Esophagus (tissue), 2 donors: Measurements from ENCODE around the gene CLCN5. TPM values are rescaled to one million over a fixed set of nuclear protein-coding genes. Genes with fewer than 3 reads are reported as not detected.

ENCODE experiments used
- H3K27ac ChIP-seq, 2 donors: one replicate each; pipeline ENCODE4 v1.5.1; 2013; ENCODE audit warnings: low read depth in 2 of 2, mild to moderate bottlenecking in 2 of 2, inconsistent platforms in 1 of 2, low read length in 1 of 2, moderate library complexity in 1 of 2
- H3K27me3 ChIP-seq, 2 donors: one replicate each; pipeline ENCODE4 v1.6.1; 2013; ENCODE audit warnings: low read length in 2 of 2, control low read depth in 1 of 2, mild to moderate bottlenecking in 1 of 2; ENCODE audit not compliant: insufficient read depth in 2 of 2, control insufficient read depth in 1 of 2
- H3K36me3 ChIP-seq, 2 donors: one replicate each; pipeline ENCODE4 v1.6.1; 2013; ENCODE audit warnings: low read length in 1 of 2; ENCODE audit not compliant: control insufficient read depth in 2 of 2, insufficient read depth in 2 of 2
- H3K4me1 ChIP-seq, 2 donors: one replicate each; pipeline ENCODE4 v1.6.1; 2013; ENCODE audit warnings: low read length in 1 of 2; ENCODE audit not compliant: control insufficient read depth in 2 of 2, insufficient read depth in 2 of 2
- H3K4me3 ChIP-seq, 2 donors: one replicate each; pipeline ENCODE4 v1.5.1; 2013; ENCODE audit warnings: low read length in 2 of 2, mild to moderate bottlenecking in 2 of 2, low read depth in 1 of 2, moderate library complexity in 1 of 2
- H3K9me3 ChIP-seq, 2 donors: one replicate each; pipeline ENCODE4 v1.6.1; 2013; ENCODE audit warnings: mild to moderate bottlenecking in 2 of 2, low read depth in 1 of 2, low read length in 1 of 2, moderate library complexity in 1 of 2; ENCODE audit not compliant: control insufficient read depth in 2 of 2, insufficient read depth in 1 of 2
- WGBS, 2 donors: extraction: QIAGEN DNeasy Blood & Tissue Kit; methylation state at CpG; one replicate each; pipeline ENCODE4 v1.1.7; 2013; 5-methylcytosine and 5-hydroxymethylcytosine counted together
- polyA plus RNA-seq, 2 donors: library from polyadenylated mRNA; stranded (reverse); fragments of 200-250 nt; gene quantifications; one replicate each; pipeline ENCODE4 v1.2.3, GENCODE V29; 2013
- donor health status: healthy with polysubstance abuse.
- donor health status: Bipolar disorder and iron deficiency.

Gene CLCN5
- polyA plus RNA-seq, 2 donors, result 1.3 to 2.0 TPM

DNA sequence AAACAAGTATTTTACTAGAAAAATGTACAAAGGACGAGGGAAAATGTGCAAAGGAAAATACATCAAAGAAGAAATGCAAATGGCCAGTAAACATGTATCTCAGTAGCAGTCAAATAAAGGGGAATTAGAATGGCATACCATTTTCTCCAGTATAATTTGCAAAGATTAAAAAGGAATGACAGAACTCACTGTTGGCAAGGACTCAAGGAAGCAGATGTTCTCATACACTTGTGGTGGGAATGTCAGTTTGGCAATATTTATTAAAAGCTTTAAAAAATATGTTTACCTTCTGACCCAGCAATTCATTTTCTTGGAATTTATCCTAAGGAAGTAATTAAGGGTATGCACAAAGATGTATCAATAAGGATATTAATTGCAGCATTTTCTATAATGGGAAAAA is 7.6 kb downstream of the CLCN5 start:
- Histone ChIP-seq H3K9me3 (no peaks in the 10 kb centered on the region), H3K4me3 (no peak overlapping the region), H3K27ac (no peak overlapping the region), H3K36me3 (no peaks in the 10 kb centered on the region), H3K27me3 (peaks cover 0 to 5% of the 10 kb centered on the region in 2 donors), H3K4me1 (no peaks in the 10 kb centered on the region)
- 46 to 74% methylated on average over 1 of the region's 1 CpG for WGBS, 2 donors

DNA sequence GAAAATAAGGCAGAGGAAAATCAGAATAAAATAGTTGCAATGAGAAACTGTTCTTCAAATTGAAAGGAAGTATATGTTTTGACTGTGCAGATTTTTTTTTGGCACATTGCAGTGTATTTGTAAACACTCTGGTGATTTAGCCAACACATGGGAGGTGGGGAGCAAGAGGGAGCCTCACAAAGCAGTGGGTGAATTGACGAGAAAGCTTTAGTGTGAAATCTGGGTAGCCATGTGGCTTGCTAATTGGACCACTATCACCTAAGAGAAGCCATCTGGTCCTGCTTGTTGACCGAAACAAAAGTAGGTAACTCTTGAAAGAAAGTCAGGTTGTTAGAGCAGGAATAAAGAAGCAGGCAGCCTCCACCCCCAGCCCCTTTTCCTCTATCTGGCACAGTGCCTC is 10.4 kb downstream of the CLCN5 start:
- H3K36me3 ChIP-seq, result no peaks in the 10 kb centered on the region
- no peak overlapping the region for H3K4me3 ChIP-seq
- WGBS, 2 donors, result 90 to 92% methylated on average over 2 of the region's 2 CpGs
- H3K27ac ChIP-seq, result no peak overlapping the region
- H3K27me3 ChIP-seq, result no peaks in the 10 kb centered on the region
- no peaks in the 10 kb centered on the region for H3K4me1 ChIP-seq
- H3K9me3 ChIP-seq, result no peaks in the 10 kb centered on the region

DNA sequence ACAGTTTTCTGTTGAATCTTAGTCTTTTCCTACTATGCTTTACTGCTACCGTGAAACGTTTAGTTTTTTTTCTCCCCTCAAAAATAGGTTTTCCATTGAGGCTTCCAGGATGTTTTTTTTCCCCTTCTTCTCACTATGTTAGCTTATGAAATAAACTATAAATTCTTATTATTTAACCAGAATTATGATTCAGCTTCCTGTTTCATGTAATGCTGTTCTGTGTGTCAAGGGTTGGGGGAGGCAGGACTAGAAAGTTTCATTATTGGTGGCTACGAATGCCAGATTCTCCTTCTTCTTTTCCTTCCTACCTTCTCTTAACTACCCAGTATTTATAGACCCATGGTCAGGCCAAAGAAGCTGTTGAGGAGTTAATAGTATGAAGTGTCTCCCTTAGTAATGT is 11.8 kb downstream of the CLCN5 start:
- 74% methylated on average over 3 of the region's 3 CpGs for WGBS, 2 donors
- Histone ChIP-seq H3K9me3 (no peaks in the 10 kb centered on the region), H3K27me3 (no peaks in the 10 kb centered on the region), H3K4me3 (no peak overlapping the region), H3K4me1 (no peaks in the 10 kb centered on the region), H3K27ac (no peak overlapping the region), H3K36me3 (no peaks in the 10 kb centered on the region)

DNA sequence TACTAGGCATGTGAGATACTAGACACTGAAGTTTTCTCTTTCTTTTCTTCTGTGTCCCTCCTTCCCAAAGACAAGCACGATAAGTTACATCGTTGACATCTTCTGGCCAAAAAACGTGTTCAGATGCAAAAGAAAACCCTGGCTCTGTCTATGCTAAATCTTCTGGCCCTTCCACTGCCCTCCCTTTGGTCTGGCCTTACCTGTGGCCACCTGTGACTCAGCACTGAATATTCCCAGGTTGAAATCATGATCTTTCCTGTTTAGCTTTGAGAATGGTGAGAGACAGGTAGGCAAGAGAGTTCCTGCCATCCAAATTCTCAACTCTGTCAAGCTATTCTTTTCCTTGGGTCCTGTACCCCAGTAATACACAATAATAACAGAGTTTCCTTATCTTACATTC is 12.3 kb downstream of the CLCN5 start:
- 76 to 93% methylated on average over 3 of the region's 3 CpGs for WGBS, 2 donors

DNA sequence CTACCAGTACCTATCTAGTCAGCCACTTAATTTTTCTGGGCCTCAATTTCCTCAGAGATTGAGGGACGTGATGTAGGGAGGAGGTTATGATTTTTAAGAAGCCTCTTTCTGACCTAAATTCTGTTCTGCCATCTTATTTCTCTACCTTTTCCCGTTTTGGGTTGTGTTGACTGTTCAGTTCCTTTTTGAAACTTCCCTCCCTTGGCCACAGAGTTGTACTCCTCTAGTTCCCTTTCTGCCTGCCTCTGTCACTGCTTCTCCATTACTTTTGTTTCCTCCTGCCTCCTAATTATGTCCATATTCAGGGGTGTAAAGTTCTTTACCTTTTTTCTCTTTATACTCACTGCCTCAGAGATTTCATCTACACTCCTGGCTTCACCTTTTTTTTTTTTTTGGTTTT is 25.4 kb downstream of the CLCN5 start:
- Histone ChIP-seq H3K27me3 (no peaks in the 10 kb centered on the region), H3K9me3 (no peaks in the 10 kb centered on the region), H3K27ac (no peak overlapping the region), H3K36me3 (no peaks in the 10 kb centered on the region), H3K4me3 (no peak overlapping the region), H3K4me1 (no peaks in the 10 kb centered on the region)
- 49 to 76% methylated on average over 2 of the region's 2 CpGs for WGBS, 2 donors

More for the DNA sequence above, 12.3 kb downstream of the CLCN5 start:
- Histone ChIP-seq H3K27ac (no peak overlapping the region), H3K4me1 (no peaks in the 10 kb centered on the region), H3K27me3 (no peaks in the 10 kb centered on the region), H3K9me3 (no peaks in the 10 kb centered on the region), H3K4me3 (no peak overlapping the region), H3K36me3 (no peaks in the 10 kb centered on the region)

DNA sequence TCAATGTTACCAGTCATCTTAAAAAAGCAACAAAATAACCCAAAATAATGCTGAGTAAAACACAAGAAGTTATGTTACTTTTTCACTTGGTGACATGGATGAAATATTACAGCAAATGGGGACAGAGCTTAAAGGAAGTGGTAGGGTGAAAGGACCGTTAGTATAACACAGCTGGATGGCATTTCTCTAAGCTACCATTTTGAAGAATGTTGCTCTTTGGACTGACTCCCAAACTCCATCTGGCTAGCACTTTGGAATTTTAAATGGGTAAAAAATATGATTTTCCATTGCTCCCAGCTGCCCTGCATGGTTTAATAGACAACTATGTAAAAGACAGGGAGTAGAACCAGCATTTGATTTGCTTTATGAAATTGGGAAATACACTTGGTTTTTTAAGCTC is 27.6 kb downstream of the CLCN5 start:
- no peak overlapping the region for H3K4me3 ChIP-seq
- no peaks in the 10 kb centered on the region for H3K27me3 ChIP-seq
- no peaks in the 10 kb centered on the region for H3K9me3 ChIP-seq
- no peak overlapping the region for H3K27ac ChIP-seq
- 43 to 52% methylated on average over 1 of the region's 1 CpG for WGBS, 2 donors
- H3K4me1 ChIP-seq, result no peaks in the 10 kb centered on the region
- H3K36me3 ChIP-seq, result no peaks in the 10 kb centered on the region

DNA sequence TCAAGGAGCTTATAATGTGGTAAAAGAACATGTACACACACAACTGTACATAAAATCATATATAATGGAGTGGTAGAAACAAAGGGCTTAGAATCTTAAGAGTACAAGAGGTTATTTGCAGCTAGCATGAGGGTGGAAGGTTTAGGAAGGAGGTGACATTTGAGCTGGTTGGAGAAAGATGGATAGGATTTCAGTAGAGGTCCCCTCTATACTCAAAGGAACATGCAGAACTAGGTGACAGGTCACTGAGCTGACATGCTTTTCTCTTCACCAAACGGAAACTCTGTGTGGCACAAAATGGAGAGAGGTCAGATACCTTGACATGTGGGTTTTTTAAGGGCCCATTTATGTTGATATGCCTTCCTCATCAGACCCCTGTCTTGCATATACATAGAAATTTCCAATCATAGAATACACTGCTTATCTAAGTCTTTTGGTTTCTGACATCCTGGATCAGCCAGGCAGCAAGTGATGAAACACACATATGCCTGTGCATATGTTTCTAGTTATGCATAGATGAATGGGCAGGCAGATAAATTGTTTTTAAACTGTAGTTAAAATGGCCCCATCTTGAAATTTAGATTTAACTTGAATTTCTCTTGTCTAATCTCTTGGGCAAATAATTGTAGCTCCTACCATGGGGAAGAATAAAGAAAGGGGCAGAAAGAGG is 29.3 kb downstream of the CLCN5 start:
- WGBS, 2 donors, result 60 to 84% methylated on average over 1 of the region's 1 CpG
- H3K36me3 ChIP-seq, result no peaks in the 10 kb centered on the region
- no peaks in the 10 kb centered on the region for H3K9me3 ChIP-seq
- H3K27ac ChIP-seq, result no peak overlapping the region
- H3K4me3 ChIP-seq, result no peak overlapping the region
- no peaks in the 10 kb centered on the region for H3K4me1 ChIP-seq
- H3K27me3 ChIP-seq, result no peaks in the 10 kb centered on the region

DNA sequence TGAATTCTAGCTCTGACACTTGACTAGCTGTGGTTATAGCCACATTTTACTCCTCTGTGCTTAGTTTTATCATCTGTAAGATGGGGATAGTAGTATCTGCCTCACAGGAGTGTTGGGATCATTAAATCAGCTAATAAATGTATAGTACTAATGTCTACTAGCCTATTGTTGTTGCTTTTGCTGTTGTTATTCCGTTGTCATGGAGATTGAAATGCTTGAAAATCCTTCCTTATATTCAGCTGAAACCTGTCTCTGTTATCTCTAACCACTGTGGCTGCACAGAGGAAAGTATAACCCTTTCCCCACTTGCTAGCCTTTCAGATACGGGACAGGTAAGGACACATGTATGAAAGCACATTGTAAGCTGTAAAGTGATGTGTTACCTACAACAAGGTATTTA is 33.9 kb downstream of the CLCN5 start:
- Histone ChIP-seq H3K27ac (no peak overlapping the region), H3K4me1 (no peaks in the 10 kb centered on the region), H3K36me3 (no peaks in the 10 kb centered on the region), H3K27me3 (peaks cover 0 to 2% of the 10 kb centered on the region in 2 donors), H3K4me3 (no peak overlapping the region), H3K9me3 (no peaks in the 10 kb centered on the region)
- WGBS, 2 donors, result 67 to 86% methylated on average over 2 of the region's 2 CpGs

DNA sequence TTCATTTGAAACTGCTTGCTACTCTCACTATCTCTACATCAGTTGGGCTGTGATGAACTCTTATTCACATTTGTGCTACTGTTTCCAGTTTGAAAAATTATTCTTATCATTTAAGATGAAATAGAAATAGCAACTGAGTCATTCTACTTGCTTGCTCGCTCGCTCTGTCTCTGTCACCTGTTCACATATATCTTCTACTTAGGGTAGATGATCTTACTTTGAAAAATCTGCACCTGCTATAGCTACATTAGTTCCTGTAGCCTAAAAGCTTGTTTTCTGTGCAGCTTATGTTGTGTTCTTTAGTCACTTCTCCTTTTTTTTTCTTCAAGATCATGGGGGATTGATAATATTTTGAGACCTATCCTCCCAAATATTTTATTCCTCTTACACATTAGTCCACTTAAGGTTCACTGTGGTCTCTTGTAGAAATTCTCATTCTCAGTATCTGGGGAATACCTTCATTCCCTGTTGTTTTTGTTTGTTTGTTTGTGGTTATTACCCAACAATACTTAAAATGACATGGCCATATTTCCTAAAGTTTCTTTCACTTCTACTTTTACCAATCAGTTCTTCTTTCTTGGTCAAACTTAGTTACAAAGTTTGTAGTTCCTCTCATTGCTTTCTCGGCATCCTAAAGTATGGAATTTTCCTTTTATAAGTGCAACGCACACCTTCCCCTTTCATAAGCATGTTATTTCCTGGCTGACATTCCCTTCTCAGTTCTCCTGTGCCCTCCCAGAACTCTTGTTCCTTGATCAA is 36.5 kb downstream of the CLCN5 start:
- H3K4me1 ChIP-seq, result no peaks in the 10 kb centered on the region
- WGBS, 2 donors, result 71 to 85% methylated on average over 4 of the region's 4 CpGs
- peaks cover 0 to 2% of the 10 kb centered on the region in 2 donors for H3K27me3 ChIP-seq
- no peaks in the 10 kb centered on the region for H3K9me3 ChIP-seq
- no peaks in the 10 kb centered on the region for H3K36me3 ChIP-seq
- no peak overlapping the region for H3K4me3 ChIP-seq
- H3K27ac ChIP-seq, result no peak overlapping the region

DNA sequence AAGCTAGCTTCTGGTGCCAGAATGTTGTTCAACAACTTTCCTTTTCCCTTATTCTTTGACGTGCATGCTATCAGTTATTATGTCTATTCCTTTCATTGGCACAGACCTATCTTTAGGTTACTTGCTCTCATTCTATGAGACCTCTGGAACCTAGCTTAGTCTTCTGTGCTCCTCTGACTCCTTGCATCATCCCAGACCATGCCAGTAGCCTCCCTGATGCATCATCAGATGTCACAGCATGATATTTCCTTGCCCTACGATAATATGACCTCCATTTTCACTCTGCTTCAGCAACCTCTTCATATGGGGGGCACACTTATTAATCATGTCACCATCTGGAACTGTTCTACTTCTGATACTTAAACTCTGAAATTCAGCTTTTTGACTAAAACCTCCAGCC is 37.2 kb downstream of the CLCN5 start:
- Histone ChIP-seq H3K36me3 (no peaks in the 10 kb centered on the region), H3K27ac (no peak overlapping the region), H3K9me3 (no peaks in the 10 kb centered on the region), H3K4me1 (no peaks in the 10 kb centered on the region), H3K27me3 (peaks cover 0 to 2% of the 10 kb centered on the region in 2 donors), H3K4me3 (no peak overlapping the region)
- 64 to 80% methylated on average over 2 of the region's 2 CpGs for WGBS, 2 donors
